Activated naive CD4-positive, alpha-beta T cell treated with Interleukin-2 at 50 U/mL for 16 hours (primary cell): ENCODE data around the gene TEKT1.
A peak's percentile ranks its signal among the peaks of the same experiment; 100 is the strongest.
"Not testable (repeated sequence)": the region's sequence is repeated elsewhere in the genome, so short reads cannot be mapped to it uniquely, and the experiment has no call there.

Experiments
- DNase-seq: peaks from one replicate; pipeline ENCODE4 v3.0.0-alpha.2; 2020

TEKT1 gene

GRCh38 chr17:6831661-6832263 is at the start of gene TEKT1:
TSS of gene TEKT1 (minus strand) at chr17:6831729. CDS start at chr17:6830376, 1,353 bp downstream.
- peak; percentile 67 for DNase-seq

- DNase-seq: not testable (repeated sequence)
Measured at GRCh38 chr17:6879221-6879975, 47.9 kb upstream of the TEKT1 start.

- not testable (repeated sequence) for DNase-seq
Measured at GRCh38 chr17:6875276-6875675, 43.7 kb upstream of the TEKT1 start.

GRCh38 chr17:6872936-6873335 is 41.4 kb upstream of the TEKT1 start:
- DNase-seq: no peak

GRCh38 chr17:6870841-6871240 is 39.3 kb upstream of the TEKT1 start:
- no peak for DNase-seq

- no peak for DNase-seq
Measured at GRCh38 chr17:6868582-6868981, 37.1 kb upstream of the TEKT1 start.

- DNase-seq: no peak
Measured at GRCh38 chr17:6867849-6868248, 36.3 kb upstream of the TEKT1 start.

GRCh38 chr17:6862825-6863224 is 31.3 kb upstream of the TEKT1 start:
- DNase-seq: no peak

GRCh38 chr17:6862122-6862521 is 30.6 kb upstream of the TEKT1 start:
- no peak for DNase-seq

GRCh38 chr17:6857904-6858303 is 26.4 kb upstream of the TEKT1 start:
- DNase-seq: no peak

GRCh38 chr17:6857336-6857735 is 25.8 kb upstream of the TEKT1 start:
- DNase-seq: no peak

GRCh38 chr17:6856051-6856450 is 24.5 kb upstream of the TEKT1 start:
- no peak for DNase-seq

- peak; percentile 27 for DNase-seq
Measured at GRCh38 chr17:6853764-6854442, 22.4 kb upstream of the TEKT1 start.

GRCh38 chr17:6848545-6849179 is 17.1 kb upstream of the TEKT1 start:
- not testable (repeated sequence) for DNase-seq

GRCh38 chr17:6846138-6846537 is 14.6 kb upstream of the TEKT1 start:
- not testable (repeated sequence) for DNase-seq

GRCh38 chr17:6844406-6844805 is 12.9 kb upstream of the TEKT1 start:
- DNase-seq: not testable (repeated sequence)

GRCh38 chr17:6843241-6843880 is 11.8 kb upstream of the TEKT1 start:
- no peak for DNase-seq

- not testable (repeated sequence) for DNase-seq
Measured at GRCh38 chr17:6841769-6842168, 10.2 kb upstream of the TEKT1 start.

- DNase-seq: no peak
Measured at GRCh38 chr17:6830383-6830986, 1.0 kb downstream of the TEKT1 start.

- no peak for DNase-seq
Measured at GRCh38 chr17:6823011-6823442, 8.5 kb downstream of the TEKT1 start.

- DNase-seq: no peak
Measured at GRCh38 chr17:6818938-6819337, 12.6 kb downstream of the TEKT1 start.

- DNase-seq: not testable (repeated sequence)
Measured at GRCh38 chr17:6816368-6816767, 15.2 kb downstream of the TEKT1 start.
